ENCODE data around the gene MACROH2A2.
"Not testable (repeated sequence)": the region's sequence is repeated elsewhere in the genome, so short reads cannot be mapped to it uniquely, and the experiment has no call there.

The MACROH2A2 gene

GRCh38 chr10:70122742-70123141, 70.1 kb downstream of the MACROH2A2 start:
- peak; percentile 63 to 80 for DNase-seq (ENCODE audit: low read depth in 1 of 2, low spot score in 1 of 2)
- Histone ChIP-seq H3K27ac (replicated peaks) (no peak overlapping the region), H3K27me3 (ENCODE audit: insufficient read depth, poor library complexity, severe bottlenecking) (no peaks in the 10 kb centered on the region), H3K4me3 (replicated peaks; ENCODE audit: insufficient read depth, low read length) (no peak overlapping the region)
- peak; percentile 78 for TF ChIP-seq POLR2AphosphoS5 (IDR thresholded peaks at IDR 0.05; ENCODE audit: low read depth)
- no peak for TF ChIP-seq REST (IDR thresholded peaks at IDR 0.05; ENCODE audit: insufficient replicate concordance, low read depth)
- TF ChIP-seq SPI1 (IDR thresholded peaks at IDR 0.05; ENCODE audit: borderline replicate concordance, low read depth): no peak
- no peak for TF ChIP-seq CTCF (IDR thresholded peaks at IDR 0.05; ENCODE audit: insufficient read depth, low read length)

GRCh38 chr10:70123166-70123565, 70.5 kb downstream of the MACROH2A2 start:
- DNase-seq (ENCODE audit: low read depth in 1 of 2, low spot score in 1 of 2); H3K4me3 ChIP-seq (replicated peaks; ENCODE audit: insufficient read depth, low read length); H3K27ac ChIP-seq (replicated peaks); H3K27me3 ChIP-seq (ENCODE audit: insufficient read depth, poor library complexity, severe bottlenecking): not testable (repeated sequence)

- Histone ChIP-seq H3K27me3 (ENCODE audit: insufficient read depth, poor library complexity, severe bottlenecking) (no peaks in the 10 kb centered on the region), H3K27ac (replicated peaks) (no peak overlapping the region), H3K4me3 (replicated peaks; ENCODE audit: insufficient read depth, low read length) (no peak overlapping the region)
- TF ChIP-seq SPI1 (IDR thresholded peaks at IDR 0.05; ENCODE audit: borderline replicate concordance, low read depth) (no peak), POLR2AphosphoS5 (IDR thresholded peaks at IDR 0.05; ENCODE audit: low read depth) (no peak), CTCF (IDR thresholded peaks at IDR 0.05; ENCODE audit: insufficient read depth, low read length) (no peak)
- no peak for DNase-seq (ENCODE audit: low read depth in 1 of 2, low spot score in 1 of 2)
These were observed 71.2 kb downstream of the MACROH2A2 start for GRCh38 chr10:70123817-70124216.

- Histone ChIP-seq H3K27ac (replicated peaks) (no peak overlapping the region), H3K27me3 (ENCODE audit: insufficient read depth, poor library complexity, severe bottlenecking) (no peaks in the 10 kb centered on the region), H3K4me3 (replicated peaks; ENCODE audit: insufficient read depth, low read length) (no peak overlapping the region)
- no peak for DNase-seq (ENCODE audit: low read depth in 1 of 2, low spot score in 1 of 2)
- TF ChIP-seq GABPA (IDR thresholded peaks at IDR 0.05; ENCODE audit: low read depth) (no peak), POLR2AphosphoS5 (IDR thresholded peaks at IDR 0.05; ENCODE audit: low read depth) (no peak), CTCF (IDR thresholded peaks at IDR 0.05; ENCODE audit: insufficient read depth, low read length) (no peak), REST (IDR thresholded peaks at IDR 0.05; ENCODE audit: insufficient replicate concordance, low read depth) (no peak), SPI1 (IDR thresholded peaks at IDR 0.05; ENCODE audit: borderline replicate concordance, low read depth) (no peak)
These were observed 71.8 kb downstream of the MACROH2A2 start for GRCh38 chr10:70124415-70124814.
